Measurements from ENCODE around the gene ZNF611.
"Not testable (repeated sequence)": the region's sequence is repeated elsewhere in the genome, so short reads cannot be mapped to it uniquely, and the experiment has no call there.

Gene ZNF611

DNA sequence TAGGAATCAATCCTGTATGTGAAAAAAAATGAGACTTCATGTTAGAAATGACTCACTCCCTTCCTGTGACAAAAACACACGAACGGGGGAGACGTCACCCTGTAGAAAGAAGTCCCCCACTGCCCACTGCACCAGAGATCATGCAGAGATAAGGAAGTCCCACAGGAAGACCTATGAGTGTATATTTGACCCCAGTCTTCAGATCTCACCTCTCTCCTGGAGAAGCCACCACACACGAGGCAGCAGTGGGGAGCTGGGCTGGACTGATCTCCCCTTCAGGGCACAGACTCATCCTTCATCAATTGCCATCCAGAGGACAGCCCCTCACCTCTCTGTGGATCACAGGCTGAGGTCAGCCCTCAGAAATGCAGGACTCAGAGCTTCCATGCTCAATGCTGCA, 18.9 kb downstream of the ZNF611 start:
- not testable (repeated sequence) for DNase-seq

DNA sequence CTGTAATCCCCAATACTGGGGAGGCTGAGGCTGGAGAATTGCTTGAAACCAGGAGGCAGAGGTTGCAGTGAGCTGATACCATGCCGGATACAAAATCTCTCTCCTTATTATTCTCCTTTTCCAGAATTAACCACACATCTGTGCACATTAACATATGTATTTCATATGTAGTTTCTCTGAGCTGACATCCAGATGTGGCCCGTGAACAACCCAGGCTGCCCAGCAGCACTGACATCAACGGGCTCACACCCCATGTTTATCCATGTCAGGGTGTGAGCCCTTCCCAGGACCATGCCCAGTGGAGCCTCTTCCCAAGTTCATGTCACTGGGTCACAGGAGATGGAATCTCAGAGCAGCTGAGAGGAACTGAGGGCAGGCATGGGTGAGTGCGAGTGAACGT, 19.5 kb downstream of the ZNF611 start:
- DNase-seq, result not testable (repeated sequence)

DNA sequence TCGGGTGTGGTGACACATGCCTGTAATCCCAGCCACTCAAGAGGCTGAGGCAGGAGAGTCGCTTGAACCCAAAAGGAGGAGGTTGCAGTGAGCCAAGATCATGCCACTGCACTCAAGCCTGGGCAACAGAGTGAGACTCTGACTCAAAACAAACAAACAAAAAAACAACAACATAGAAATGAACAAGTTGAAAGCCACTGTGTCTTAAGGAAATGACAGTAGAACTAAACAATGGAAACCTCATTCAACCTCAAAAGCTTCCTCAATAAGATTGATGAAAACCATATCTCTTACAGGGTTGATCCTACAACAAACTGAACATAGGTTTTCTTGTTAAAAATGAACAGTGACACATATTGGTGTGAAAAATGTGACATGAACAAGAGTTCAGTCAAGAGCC, 21.8 kb downstream of the ZNF611 start:
- DNase-seq, result not testable (repeated sequence)

DNA sequence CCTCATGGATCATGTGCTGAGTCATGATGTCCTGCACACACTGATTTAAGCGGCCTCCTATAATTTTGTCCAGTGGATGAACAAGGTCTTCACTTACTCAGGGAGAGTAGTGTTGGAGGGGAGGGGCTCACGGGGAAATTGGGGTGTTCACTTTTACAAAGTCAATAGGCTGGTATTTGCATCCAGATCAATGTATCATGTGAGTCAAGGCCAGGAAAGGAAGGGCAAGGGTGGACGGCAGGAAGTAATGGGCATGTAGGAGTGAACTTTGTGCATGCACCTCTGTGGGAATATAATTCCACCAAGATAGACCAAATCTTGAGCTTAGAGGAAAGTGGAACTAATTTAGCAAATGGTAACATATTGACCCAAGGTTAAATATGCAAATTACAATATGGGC, 23.2 kb downstream of the ZNF611 start:
- not testable (repeated sequence) for DNase-seq

DNA sequence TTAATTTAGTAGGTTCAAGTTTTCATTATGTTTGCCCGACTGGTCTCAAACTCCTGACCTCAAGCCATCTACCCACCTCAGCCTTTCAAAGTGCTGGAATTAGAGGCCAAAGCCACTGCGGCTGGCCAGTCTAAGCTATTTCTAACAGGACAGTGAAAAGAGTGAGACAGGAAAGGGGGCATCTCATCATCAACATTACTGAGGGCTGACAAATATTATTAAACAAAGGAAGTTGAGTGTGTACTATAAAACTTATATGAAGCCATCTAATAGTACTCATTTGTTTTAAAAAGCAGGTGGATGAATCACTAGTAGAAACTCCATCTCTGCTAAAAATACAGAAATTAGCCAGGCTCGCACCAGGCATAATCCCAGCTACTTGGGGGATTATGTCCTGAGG, 24.3 kb downstream of the ZNF611 start:
- DNase-seq, result no peak

DNA sequence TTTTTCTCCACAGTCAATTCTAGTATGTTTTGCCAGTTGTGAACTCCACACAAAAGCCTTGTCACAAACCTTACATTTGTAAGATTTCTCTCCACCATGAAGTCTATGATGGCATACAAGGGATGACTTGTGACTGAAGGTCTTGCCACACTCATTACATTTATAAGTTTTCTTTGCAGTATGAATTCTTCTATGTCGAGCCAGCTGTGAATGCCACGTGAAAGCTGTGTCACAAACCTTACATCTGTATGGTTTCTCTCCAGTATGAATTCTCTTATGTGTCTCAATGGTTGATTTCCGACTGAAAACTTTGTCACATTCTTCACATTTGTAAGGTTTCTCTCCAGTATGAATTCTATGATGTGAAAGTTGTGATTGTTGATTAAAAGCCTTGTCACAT, 29.2 kb downstream of the ZNF611 start:
- DNase-seq, result not testable (repeated sequence)

DNA sequence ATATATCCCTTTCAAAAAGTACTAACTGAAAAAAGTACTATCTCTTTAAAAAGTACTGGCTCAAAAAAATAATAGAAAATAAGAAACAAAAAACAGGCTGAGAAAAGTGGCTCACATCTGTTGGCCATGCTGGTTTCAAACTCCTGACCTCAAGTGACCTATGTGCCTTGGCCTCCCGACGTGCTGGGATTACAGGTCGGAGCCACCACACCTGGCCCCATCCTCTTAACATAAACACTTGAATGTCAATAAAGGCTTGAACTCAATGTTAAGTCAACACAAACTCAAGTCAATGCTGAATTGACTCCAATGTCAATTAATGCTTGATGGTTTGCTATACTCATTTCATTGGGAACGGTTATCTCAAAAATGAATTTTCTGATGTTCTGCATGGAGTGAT, 30.9 kb downstream of the ZNF611 start:
- DNase-seq, result no peak

DNA sequence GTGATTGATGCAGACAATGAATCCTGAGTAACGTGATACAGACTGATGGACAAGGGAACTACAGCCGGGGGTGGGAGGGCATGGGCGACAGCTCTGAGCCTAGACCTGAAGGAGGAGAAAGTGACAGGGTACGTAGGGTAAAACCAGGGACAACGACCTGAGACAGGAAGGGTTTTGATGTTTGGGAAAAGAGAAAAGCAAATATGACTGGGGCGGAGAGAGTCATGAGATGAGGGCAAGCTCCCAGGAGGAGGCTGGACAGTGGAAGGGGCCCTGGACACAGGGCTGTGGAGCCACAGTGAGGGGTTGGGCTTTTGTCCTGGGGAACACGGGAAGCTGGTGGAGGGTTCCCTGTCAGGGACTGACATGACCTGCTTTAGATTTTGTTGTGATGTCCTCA, 34.2 kb downstream of the ZNF611 start:
- no peak for DNase-seq

DNA sequence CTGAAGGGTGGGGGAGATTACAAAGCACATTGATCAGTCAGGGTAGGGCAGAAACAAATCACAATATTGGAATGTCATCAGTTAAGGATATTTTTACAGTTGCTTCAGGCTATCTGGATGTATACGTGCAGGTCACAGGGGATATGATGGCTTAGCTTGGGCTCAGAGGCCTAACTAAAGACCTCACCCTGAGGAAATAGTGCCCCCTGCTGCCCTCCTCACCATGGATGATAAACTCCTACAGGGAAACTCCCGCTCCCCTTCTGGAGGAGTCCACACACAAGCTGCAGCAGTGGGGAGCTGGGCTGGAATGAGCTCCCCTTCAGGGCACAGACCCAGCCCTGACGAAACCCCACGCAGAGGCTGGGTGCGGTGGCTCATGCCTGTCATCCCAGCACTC, 35.3 kb downstream of the ZNF611 start:
- DNase-seq, result not testable (repeated sequence)

DNA sequence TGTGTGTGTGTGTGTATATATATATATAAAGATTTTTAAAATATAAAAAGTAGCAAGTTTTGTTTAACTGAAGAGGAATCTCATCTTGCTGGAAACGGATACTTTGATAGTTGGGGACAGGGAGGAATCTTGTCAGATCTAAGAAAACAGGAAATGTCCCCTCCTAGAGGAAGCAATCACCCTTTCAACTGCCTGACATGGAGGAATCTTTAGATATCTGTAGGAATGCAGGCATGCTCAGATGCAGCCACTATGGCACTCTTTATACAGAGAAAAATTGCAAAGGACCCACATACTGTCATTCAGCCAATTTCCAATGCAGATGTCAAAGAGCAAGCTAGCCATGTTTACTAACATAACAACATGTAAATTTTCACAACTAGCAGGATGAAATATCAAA, 38.8 kb downstream of the ZNF611 start:
- DNase-seq, result no peak

DNA sequence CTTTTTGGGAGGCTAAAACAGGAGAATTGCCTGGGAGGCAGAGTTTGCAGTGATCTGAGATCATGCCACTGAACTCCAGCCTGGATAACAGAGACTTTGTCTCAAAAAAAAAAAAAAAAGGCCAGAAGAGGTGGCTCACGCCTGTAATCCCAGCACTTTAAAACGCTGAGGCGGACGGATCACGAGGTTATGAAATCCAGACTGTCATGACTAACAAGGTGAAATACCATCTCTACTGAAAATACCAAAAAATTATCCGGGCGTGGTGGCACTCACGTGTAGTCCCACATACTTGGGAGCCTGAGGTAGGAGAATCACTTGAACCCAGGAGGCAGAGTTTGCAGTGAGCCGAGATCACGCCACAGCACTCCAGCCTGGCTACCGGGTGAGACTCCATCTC, 39.9 kb downstream of the ZNF611 start:
- DNase-seq, result no peak

DNA sequence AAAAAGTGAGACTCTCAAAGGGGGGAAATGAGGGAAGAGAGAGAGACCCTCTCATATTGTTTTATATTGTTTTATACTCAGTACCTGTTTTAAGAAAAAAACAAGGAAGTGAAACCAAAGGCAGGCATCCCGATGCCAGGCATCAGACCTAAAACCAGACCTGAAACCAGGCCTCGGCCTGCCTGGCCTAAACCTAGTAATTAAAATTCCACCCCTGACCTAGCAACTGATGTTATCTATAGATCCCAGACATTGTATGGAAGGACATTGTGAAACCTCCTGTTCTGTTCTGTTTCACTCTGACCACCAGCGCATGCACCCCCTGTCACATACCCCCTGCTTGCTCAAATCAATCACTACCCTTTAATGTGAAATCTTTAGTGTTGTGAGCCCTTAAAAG, 40.6 kb downstream of the ZNF611 start:
- DNase-seq, result not testable (repeated sequence)

DNA sequence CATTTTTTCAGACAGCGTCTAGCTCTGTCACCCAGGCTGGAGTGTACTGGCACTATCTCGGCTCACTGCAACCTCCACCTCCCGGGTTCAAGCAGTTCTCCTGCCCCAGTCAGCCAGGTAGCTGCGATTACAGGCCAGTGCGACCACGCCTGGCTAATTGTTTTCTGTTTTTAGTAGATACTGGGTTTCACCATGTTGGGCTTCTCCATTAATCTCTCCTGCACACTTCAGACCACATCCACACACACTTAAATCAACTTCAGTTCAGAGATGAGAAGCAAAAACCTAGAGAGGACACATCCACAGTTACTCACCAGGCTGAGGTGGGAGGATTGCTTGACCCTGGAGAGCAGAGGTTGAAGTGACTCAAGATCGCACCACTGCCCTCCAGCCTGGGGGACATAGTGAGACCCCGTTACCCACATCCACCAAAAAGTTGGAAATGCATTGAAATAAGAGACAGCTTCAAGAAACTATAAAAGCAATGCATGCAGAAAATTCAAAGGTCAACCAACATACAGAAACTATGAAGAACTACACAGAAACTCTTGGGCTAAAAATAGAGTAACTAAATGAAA, 42.3 kb downstream of the ZNF611 start:
- DNase-seq, result no peak

DNA sequence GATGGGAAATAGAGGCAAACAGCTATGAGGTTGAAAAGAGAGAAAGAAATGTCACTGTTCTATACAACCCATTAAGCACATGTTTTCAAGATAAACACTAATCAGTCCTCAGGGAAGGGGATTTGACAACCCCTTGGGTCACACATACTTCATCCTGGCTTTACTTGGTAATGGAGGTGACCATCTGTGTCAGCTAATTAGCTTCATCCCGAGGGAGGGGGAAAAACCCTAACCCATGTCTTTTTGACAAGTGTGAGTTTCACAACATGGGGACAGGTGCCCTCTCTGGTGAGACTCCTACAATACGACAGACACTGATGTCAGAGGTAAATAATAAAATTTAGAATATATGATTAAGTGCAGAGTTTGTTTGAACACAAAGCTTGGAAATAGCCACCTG, 43.1 kb downstream of the ZNF611 start:
- no peak for DNase-seq

DNA sequence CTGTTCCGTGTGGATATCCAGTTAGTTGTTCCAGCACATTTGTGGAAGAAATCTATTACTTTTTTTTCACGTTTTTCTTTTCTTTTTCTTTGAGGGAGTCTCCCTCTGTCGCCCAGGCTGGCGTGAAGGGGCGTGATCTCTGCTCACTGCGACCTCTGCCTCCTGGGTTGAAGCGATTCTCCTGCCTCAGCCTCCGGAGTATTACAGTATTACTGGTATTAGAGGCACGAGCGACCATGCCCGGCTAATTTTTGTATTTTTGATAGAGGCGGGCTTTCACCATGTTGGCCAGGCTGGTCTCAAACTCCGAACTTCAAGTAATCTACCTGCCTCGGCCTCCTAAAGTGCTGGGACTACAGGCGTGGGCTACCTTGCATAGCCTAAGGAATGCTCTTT, 43.6 kb downstream of the ZNF611 start:
- DNase-seq, result no peak

DNA sequence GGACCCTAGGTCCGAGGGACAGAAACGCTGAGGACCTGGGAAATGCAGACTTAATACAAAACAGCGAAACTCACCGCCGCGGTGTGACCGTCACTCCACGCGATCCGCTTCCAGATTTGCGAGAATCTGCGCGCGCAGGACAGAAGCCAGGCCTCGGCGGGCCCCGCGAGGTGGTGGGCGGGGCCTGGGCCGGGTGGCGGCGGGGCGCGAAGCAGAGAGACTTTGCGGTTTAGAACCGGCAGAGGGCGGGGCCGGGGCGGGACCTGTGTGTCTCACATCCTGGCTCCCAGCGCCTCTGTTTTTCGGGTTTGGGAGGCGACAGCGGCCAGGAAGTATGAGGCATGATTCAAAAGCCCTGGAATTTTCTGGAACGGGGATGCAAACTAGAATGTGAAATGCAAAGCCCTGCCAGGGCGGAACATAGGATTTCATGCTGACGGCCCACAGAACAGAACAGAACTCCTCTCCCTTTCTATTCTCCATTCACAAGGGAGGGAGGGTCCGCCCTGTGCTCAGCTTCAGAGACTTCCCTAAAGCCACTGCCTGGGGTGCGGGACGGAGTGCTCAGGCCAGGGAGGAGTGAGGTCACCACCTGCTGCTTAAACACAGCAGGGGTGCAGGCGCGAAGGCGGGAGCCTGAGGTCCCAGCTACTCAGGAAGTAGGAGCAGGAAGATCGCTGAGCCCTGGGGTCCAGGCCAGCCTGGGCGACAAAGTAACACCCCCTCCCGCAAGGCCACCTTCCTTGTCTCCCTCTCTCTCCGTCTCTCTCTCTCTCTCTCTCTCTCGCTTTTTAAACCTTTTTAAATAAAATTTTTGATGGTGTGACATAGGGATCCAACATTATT, 44.3 kb downstream of the ZNF611 start:
- DNase-seq, result peak; percentile 90

DNA sequence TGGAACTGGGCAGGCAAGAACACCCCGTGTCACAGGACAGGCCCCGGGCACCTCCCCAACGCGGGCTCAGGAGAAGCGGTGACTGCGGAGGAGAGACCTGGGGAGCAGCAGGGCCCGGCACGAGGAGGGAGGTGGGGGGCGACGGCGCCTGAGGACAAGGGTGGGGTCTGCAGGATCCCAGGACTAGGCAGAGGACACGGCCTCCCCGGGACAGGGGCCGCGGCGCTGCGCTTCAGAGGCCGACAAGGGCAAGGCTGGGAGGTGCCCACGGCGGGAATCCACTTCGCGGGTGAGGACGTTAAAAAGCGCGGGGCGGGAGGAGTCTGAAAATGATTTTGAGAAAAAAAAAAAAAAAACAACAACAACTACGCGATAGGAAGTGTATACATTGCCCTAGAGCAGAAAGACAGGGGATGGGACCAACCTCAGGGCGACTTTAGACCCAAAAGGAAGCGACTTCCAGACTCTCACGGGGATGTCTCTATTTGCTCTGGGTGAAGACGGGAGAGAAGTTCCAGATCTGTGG, 44.9 kb downstream of the ZNF611 start:
- no peak for DNase-seq

DNA sequence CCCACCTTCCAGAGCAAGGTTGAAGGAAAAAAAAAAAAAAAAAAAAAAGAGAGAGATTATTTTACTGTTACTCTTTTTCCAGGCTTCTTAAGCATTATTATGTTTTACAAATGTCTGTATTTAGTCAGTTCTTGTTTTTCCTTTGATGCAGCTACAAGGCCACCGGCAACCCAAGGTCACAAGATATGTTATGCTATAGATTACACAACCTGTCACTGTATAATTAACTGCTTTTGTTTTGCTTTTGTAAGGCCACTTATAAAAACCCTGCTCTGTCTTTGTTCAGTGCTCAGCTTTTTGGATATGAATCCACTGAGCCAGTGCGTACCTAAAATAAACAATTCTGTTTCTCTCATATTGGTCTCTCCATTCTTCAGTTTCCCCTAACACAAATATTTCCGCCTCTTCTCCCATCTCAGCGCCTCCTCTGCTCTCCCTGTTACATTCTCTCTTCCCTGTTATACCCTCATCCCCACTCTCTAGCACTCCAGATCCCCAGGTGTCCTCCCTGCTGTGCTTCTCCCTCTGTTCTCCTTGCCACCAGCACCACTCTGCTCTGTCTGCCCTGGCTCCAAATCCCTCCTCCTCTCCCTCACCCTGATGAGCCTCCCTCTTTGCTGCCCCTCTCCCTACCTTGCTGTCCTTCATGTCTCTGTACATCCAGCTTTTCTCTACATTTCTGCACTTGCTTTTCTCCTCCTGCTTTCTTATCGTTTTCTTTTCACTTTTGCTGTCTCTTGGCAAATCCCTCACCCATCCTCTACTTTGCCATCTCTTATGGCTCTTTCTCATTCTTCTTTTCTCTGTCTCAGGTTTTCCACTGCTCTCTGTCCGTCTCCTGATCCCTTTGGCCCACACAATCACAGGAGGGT, 45.7 kb downstream of the ZNF611 start:
- peak; percentile 33 for DNase-seq

DNA sequence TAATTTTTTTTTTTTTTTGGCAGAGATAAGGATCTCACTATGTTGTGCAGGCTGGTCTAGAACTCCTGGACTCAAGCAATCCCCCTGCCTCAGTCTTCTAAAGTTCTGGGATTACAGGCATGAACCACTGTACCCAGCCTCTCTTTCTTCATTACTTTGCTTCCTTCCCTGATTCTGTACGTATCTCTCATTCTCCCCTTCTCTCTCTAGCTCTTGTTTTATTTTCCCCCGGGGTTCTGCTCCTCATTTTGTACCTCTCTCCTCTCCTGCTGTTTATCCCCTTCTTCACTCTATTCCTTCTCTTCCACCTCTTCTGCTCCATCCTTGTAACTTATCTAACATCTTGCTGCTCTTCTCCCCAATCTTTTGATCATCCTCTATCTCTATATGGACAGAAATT, 46.5 kb downstream of the ZNF611 start:
- no peak for DNase-seq

DNA sequence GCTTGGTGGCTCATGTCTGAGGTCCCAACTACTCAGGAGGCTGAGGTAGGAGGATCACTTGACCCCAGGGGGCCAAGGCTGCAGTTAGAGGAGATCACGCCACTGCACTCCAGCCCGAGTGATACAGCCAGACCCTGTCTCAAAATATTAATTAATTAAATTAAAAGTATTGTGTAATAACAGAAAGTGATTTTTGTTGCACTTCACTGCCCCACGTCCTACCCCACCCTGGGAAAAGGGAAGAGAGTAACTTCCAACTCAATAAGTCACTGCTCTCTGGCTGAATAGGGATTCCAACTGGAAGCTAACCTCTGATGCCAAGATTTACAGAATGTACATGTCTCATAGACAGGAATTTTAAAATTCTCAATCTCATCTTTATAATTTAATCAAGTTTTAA, 47.2 kb downstream of the ZNF611 start:
- no peak for DNase-seq

DNA sequence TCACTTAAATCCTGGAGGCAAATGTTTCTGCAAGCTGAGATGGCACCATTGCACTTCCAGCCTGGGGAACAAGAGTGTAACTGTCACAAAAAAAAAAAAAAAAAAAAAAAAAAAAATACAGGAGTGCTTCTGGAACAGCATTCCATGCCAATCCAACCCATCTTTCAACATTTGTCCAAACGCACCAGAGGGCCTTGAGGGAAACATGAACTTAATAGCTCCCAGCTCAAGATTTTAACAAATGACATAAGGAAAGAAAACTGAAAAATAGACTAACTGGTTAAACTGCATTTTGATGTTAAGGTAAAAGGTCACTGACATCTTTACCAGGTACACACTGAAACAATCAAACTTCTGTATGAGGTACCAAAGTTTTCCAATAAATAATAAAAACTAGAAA, 49.0 kb downstream of the ZNF611 start:
- no peak for DNase-seq

DNA sequence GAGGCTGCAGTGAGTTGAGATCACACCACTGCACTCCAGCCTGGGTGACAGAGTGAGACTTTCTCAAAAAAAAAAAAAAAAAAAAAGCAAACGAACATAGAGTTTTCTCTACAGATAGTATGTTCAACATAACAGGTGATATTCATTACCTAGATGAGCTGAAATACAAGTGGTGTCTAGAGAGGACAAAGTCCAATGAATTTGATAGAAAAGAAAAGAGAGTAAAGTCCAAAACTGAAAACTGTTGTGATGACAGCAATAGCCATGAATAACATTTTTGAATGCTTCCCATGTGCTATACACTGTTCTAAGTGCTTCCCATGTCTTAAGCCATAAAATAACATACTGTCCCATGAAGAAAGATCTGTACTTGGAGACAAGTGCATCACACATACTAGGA, 53.6 kb downstream of the ZNF611 start:
- not testable (repeated sequence) for DNase-seq

DNA sequence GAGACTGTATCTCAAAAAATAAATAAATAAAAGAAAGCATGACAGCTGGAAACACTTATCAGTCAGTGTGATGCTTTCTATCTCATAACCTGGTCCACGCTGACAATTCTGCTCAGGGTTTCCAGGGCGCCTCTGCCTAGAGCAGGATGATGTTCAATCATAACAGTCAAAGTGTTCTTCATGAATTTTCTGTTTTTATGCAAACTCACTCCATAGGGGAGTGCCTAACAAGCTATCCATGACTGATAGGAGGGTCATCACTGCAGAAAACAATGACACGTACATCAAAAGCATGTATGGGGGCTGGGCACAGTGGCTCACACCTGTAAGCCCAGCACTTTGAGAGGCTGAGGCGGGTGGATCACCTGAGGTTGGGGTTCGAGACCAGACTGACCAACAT, 55.2 kb downstream of the ZNF611 start:
- DNase-seq, result no peak
